ENCODE data around the gene WBP2NL.
"Not testable (repeated sequence)": the region's sequence is repeated elsewhere in the genome, so short reads cannot be mapped to it uniquely, and the experiment has no call there.

Gene WBP2NL, protein sequence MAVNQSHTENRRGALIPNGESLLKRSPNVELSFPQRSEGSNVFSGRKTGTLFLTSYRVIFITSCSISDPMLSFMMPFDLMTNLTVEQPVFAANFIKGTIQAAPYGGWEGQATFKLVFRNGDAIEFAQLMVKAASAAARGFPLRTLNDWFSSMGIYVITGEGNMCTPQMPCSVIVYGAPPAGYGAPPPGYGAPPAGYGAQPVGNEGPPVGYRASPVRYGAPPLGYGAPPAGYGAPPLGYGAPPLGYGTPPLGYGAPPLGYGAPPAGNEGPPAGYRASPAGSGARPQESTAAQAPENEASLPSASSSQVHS

DNA sequence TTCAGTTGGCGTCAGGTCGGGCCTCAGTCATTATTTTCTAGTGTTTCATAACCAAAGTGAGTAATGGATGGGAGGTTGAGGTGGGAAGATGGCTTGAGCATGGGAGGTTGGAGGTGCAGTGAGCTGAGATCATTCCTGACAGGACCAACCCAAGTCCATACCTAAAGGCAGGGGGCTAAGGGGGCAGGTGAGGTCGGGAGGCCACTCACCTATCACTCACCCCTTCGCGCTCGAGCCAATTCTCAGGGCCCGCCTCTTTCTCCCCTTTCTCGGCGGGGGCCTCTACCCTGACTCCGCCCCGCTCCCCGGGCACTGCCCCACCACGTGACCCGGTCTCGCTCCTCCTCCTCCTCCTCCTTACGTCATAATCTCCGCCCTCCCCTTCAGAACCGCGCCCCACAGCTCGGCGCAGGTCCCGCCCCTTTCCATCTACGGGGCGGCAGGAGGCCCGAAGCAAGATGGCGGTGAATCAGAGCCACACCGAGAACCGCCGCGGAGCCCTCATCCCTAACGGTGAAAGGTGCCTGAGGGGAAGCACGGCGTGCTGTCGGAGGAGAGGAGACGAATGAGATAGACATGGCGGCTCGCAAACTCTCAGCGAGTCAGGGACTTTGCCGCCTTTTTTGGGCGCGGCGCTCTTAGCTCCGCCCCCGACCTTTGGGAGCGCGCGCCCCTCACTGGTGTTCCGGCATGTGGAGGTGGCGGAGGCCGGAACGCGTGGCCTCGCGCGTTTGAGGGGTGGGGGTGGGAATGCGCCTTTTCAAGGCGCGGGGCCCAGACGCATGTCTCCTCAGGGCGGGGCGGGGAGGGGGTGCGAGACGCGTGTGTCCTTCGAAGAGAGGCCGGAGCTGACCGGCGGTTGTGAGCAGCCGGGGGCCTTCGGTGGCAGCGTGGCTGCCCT is at the start of gene WBP2NL:
Gene WBP2NL, plus strand, starts transcription at position 428 of the 901 bp plus-strand sequence. Its CDS starts 31 bp downstream, at position 459.
- no peak for FAIRE-seq

DNA sequence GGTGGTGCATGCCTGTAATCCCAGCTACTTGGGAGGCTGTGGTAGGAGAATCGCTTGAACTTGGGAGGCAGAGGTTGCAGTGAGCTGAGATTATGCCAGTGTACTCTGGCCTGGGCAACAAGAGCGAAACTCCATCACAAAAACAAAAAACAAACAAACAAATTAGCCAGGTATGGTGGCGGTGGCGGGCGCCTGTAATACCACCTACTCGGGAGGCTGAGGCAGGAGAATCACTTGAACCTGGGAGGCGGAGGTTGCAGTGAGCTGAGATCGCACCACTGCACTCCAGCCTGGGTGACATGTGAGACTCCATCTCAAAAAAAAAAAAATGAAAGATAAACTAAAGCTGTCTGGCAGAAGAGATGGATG is 49.7 kb upstream of the WBP2NL start:
- FAIRE-seq = not testable (repeated sequence)

DNA sequence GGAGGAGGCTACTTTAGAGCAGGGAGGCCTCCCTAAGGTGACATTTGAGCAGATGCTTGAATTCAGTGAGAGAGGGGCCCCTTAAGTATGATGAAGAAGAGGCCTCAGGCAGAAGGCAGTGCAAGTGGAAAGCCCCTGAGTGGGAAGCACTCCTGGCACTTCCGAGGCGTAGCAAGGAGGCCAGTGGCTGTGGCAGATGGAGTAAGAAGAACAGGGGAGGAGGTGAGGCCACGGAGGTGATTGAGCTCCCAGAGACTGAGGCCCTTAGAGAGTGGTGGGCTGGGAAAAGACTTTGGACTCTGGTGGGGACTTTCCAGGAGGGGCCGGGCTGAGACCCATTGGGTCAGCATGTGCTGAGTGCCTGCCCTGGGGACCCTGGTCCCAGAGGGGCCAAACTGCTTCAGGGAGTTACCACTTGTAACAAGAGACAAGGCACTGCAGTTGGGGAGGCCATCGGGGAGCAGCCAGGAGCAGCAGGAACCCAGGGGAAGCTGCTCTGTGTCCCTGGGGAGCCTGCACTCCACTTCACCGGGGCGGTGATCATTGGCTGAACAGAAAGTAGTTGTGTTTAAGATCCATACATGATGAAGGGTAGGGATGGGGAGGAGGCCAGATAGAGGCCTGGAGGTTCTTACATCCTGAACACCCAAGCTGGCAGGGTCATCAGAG is 49.2 kb upstream of the WBP2NL start:
- no peak for FAIRE-seq

DNA sequence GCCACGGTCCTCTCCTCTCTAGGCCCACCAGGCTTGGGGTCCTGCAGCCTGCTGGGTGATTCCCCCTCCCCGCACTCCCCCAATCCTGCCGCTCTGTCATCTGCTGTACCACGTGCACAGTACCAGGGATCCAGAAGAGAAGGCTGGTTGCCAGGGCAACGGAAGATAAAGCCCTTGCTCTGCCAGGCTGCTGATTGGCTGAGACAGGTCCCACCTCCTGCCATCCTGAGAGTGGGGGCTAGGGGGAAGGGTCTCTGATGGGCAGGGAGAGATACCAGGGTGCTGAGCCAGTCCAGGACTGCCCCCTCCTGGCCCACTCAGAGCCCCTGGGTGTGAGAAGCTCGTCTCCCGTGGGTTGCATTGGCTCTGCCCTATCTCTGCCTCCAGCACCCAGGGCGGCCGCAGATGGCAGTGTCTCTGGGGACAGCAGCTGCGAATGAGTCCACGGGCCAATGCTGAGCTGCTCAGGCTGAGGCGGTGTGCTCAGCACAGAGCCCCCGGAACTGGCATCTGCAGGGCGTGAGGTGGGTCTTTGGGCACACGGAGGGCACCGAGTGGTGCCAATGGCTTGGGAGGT is 46.6 kb upstream of the WBP2NL start, which contains the start of gene SMIM45:
Gene SMIM45, plus strand, starts transcription at position 253 of the 577 bp plus-strand sequence.
- FAIRE-seq = no peak

DNA sequence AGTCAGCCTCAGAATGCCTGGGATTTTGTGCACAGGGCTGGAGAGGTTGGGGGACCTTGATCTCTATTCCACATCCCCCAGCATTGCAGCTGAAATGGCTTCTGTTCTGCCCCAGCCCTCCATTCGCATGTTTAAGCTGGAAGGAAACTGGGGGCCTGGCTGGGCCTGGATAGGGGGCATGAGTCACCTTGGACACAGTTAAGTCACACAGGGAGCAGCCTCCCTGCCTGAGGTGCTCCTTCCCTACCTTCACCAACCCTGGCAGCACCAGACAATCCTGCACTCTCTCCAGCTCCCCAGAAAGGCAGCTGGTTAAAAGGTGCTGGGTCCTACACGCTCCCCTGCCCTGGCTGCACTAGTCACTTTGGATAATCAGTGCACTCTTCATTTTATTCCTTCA is 45.9 kb upstream of the WBP2NL start:
- FAIRE-seq = no peak

DNA sequence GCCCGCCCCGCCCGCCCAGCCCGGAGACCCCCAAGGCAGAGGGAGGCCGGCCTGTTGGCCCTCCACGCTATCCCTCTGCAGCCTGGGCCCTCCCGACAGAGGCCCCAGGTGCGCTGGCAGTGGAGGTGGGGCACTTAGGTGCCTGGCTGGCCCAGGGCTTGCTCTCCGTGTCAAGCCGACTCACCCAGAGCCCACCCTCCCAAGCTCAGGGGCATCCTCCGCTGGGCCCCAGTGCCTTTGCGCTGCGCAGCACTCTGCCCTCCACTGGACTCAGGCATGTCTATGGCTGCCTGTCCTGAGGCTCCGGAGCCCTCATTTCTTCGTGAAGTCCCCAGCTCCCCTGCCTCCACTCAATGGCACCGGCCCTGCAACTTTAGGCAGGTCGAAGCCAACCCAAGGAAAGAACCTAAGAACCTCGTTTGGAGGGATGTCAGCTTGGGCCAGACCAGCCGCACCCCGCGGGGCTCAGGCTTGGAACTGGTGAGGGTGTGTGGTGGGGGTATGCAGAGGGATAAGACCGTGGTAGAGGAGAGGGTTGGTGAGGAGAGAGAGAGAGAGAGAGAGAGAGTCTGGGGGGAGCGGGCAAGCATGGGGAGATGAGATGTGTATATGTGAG is 40.5 kb upstream of the WBP2NL start:
- no peak for FAIRE-seq

DNA sequence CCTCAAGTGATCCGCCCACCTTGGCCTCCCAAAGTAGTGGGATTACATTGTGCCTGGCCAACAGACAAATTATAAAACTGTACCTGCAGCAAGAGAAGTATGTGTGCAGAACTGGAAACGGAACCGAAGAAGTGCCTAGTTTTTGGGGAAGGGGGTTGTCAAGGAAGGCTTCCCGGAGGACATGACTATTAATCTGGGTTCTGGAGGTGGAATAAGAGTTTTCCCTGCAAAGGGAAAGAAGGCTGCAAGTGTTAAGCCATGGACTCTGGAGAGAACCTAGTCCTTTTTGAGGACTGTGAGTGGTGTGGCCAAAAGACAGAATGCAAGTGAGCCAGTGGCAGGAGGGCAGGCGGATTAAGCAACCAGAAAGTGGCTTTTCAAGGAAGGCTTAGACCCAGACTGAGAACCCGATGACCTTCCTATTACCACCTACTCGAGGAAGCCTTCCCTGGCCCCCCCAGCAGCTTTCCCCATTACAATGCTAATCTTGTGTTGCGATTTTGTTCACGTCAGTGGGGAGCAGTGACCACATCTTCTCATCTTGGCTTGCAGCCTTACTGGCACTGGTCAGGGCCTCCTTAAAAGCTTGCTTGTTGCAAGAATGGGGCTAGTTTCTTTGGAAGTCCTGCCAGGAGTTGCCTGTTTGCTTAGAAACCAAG is 35.0 kb upstream of the WBP2NL start:
- FAIRE-seq = no peak

DNA sequence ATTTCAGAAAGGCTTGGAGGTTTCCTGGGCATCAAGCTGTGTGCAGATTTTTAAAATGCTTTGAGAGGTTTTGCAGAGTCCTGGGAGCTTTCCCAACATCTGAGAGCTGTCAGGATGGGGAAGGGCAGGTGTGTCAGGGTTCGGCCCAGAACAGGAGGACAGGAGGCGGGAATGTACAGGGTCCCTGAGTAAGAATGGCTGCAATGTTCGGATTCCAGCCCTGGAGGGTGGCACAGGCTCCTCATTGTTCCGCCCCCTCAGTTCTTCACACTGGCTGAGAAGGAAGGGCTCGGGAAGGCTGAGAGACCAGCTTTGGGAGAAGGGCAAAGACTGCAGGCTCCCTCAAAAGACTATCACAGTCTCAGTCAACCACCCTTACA is 34.5 kb upstream of the WBP2NL start:
- no peak for FAIRE-seq

DNA sequence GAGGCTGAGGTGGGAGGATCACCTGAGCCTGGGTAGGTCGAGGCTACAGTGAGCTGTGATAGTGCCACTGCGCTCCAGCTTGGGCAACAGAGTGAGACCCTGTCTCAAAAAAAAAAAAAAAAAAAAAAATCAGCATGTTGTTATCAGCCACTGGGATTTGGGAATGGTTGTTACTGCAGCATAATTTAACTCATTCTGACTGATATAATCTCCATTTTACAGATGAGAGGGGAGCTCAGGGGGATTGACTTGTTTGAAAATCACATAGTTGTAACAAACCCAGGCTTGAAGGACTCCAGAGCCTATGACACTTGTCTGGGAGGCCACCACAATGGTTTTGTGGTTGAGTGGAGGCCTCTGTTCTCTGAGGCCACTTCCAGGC is 32.4 kb upstream of the WBP2NL start:
- FAIRE-seq = no peak

DNA sequence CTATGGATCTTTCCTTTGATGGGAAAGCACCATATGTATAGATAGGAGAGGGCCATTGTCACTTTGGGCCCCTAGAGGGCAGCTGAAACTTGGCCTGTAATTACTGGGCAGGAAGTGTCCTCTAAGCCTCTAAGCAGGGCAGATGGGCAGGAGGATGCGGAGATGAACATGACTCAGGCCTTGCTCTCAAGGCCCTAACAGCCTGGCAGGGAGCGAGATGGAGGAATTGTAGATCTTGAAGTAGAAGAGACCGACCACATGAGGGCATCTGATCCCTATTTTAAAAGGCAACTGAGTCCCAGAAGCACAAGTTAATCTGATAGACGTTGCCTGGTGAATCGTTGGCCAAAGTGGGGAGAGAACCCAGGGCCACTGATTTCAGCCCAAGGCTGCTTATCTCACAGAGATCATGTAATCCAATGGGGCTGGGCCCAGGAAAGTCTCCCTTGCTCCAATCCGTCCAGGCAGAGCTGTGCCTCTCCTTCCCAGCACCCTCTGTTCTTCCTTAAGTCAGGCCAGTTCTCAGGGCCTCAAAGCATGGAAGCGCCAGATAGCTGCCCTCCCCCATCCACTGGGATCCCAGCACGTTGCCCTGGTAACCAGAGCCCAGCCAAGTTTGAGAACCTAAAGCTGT is 31.9 kb upstream of the WBP2NL start:
- no peak for FAIRE-seq

DNA sequence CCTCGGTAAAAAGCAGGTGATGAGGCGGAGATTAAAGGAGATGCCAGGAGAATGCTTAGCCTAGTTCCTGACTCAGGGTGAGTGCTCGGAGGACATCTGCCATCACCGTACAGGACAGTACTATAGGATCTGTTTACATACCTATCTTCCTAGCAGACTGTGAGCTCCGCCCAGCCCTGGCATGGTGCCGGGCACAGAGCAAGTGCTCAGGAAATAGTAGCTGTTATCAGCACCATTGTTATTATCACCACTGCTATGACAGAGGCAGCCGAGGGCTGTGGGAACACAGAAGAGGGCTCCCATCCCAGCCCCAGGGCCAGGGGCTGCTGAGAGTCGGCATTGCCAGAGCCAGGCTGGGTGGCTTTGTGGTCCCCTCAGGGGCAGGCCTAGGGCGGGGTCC is 30.0 kb upstream of the WBP2NL start:
- FAIRE-seq = no peak

DNA sequence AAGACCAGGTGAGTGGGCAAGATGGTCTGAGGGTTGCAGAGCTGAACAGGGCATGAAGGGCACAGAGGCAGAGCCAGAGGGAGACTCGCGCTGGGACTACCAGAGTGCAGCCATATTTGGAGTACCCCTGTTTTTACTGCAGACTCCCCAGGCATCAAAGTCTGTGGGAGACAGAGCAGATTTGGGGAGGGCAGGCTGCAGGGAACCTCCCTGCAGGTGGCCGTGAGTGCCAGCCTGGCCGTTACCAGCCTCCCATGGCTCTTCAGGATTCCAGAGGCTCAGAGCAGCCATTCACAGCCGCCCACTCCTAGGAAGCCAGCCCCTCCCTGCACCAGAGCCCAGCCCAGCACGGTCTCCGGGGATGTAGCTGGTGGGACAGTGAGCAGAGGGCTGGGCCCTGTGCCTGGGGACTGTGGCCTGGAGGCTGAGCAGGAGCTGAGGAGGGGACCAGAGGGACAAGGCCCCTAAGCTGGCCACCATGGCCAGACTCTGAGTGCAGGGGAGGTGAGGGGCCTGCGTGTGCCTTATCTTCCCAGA is 29.4 kb upstream of the WBP2NL start, which contains the start of gene SEPTIN3:
Gene SEPTIN3, plus strand, starts transcription at position 334 of the 537 bp plus-strand sequence. CDS start 2,050 bp downstream, outside the sequence.
- FAIRE-seq = no peak

DNA sequence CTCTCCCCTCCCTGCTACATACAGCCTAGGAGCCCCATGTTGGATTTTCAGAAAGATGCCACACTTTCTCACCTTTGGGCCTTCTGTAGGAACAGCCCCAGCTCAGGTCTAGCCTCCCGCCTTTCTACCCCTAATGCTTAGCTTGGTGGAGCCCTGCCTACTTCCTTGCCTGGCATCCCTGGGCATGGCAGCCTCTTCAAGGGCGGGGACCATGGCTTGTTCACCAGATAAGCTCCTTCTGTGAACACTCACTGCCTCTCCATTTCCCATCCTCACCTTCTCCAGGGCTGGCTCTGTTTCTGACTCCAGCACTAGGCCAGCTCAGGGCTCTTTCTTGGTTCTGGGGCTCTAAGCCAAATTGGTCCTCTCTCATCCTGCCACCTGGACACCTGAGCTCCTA is 28.0 kb upstream of the WBP2NL start:
- no peak for FAIRE-seq

DNA sequence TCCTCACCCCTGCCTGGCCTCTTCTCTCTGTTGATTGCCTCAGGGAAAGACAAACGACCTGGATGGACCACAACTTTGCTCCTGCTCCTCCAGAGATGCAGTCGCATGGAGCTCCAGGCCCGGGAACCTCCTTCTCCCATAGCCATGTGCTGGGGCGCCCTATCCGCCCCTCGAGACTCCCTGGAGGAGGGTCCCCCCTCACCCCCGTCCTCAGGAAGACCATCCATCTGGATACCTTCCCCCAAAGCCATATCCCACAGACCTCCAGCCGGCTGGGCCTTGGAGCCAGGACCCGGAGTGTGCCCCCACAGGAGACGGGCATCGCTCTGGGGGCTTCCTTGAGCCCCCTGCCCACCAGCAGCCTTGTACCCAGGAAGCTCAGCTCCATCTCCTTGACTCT is 27.2 kb upstream of the WBP2NL start:
- no peak for FAIRE-seq

DNA sequence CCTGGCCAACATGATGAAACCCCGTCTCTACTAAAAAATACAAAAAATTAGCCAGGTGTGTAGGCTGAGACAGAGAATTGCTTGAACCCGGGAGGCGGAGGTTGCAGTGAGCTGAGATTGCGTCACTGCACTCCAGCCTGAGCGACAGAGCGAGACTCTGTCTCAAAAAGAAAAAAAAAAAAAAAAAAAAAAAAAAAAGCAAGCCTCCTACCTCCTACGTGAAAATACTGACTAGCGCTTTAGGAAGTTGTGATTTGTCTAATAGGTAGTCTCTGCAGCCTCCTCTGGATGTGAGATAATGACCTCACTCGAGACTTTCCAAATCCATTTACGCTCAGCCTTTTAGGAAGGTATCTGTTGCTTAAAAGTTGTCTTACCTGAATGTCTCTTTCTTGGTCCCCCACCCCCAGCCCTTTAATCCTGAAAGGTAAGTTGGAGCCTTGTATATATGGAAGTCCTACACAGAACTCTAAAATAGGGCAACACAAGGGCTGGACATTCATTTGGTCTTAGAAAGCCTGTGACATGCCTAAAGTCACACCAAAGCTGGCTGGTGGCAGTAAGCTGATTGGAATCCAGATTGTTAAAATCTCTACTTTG is 23.8 kb upstream of the WBP2NL start:
- no peak for FAIRE-seq

DNA sequence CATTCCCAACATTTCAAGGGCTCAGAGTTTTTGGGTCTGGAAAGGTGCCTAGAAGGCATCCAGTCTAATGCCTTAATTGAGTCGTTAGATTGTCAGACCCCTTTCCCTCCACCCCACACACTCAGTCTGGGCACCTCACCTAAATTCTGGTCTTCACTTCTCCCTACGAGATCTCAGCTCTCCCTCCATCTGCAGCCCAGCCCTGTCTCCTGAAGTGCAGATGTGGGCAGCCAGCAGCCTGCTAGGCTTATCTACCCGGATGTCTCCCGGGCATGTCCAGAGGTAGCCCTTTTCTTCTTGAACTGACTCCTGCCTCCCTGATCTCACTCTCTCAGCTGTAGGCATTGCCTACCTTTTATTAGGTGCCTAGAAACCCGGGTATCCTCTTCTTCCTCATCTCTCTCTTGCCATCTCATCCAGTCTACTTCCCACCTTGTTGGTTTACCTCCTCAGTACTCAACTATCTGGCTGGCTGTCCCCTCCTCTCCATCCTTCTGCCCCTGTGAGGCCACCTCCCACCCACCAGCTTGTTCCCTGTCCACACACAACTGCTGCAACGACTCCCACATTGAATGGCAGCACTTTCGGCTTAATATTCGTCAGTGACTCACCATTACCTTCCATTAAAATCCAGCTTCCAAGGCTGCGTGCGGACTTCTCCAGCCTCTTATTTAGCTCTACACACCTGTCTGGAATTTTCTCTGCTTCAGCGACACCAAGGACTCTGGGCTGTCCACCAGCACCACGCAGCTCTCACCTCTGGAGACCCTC is 23.1 kb upstream of the WBP2NL start:
- FAIRE-seq = no peak

DNA sequence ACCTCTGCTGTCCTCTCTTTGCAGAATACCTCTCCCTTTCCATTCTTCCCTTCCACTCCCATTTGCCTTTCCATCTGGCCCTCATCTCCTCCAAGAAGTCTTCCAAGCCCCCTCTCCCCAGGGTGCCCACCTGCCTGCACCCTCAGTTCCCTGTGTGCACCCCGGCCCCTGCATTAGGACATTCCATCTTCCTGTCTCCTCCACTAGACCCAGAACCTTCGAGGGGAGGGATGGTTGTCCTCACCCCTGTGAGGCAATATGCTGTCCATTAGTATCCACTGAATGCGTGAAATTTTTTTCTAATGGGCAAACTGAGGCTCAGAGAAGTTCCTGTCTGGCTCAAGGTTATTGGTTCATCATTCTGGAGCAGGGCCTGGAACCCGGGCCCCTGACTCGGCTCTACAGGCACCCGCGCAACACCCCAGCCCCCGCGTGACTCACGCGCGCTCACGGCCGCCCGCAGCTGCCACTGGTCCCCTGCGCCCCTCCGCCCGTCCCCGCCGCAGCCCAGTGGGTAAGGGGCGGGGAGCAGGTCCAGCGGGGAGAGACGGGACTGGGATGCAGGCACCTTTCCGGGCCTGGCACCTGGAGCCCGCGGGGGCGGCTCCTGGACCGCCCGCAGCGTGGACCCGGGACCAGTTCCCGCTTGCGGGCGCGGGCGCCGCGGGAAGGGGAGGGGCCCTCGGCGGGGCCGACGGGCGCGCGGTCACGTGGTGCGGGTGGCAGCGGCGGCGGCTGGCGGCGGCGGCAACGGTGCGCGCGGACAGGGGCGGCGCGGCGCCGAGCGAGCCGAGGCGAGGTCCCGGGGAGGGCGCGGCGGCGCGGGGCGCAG is 22.3 kb upstream of the WBP2NL start:
- no peak for FAIRE-seq

DNA sequence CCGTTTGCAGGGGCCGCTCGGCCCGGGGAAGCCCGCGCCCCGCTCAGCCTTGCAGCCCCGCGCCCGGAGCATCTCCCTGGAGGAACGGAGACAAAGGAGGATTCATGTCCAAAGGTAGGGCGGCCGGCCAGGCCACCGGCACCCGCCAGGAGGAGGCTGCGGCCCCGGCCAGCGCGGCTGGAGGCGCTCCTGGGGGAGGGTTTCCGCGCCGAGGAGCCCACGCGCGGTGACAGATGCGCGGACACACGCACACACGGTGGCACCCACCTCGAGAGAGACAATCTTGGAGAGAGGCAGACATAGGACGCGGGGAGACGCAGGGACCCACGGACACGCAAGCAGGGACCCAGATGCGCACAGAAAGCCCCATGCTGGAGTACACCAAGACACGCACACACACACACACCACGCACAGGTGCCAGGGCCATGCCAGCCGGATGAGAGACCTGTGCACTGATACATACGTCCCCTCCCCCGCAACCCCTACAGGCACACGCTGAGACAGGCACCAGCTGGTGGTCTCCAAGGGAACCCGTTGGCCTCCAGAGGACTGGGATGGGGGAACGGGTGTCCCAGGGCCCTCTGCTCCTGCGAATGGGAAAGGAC is 21.5 kb upstream of the WBP2NL start:
- no peak for FAIRE-seq

DNA sequence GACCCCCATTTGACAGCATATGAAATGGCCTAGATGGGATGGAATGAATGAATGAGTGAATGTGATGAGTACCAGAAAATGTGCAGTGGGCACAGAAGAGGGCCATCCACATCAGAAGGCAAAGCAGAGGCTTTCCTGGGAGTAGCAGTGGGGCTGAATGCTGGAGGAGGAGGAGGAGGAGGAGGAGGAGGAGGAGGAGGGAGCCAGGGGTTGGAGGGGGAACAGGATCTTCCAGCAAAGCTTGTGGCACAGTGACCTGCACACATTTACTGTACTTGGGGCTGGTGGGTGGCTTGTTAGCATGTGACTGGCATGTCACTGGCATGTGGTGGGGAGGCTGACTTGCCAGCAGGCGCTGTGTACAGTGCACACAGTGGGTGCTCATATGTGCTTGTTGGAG is 19.9 kb upstream of the WBP2NL start:
- no peak for FAIRE-seq

Data from G401.6 (cell line).